Peyer's patch (tissue), 4 donors: ENCODE data around the gene SLC27A2.

Source experiments
- CTCF ChIP-seq, 6 experiments: fragments of 450-650 bp in 4 of 6; fragments of 200-600 bp in 2 of 6; sonication (generic) in 1 of 6; IDR thresholded peaks; one replicate each; pipeline ENCODE4 v1.5.1; 2017 to 2019; ENCODE audit warnings: antibody characterized with exemption in 6 of 6, mild to moderate bottlenecking in 3 of 6, moderate library complexity in 1 of 6
- POLR2A ChIP-seq, 2 donors: fragments of 450-650 bp; IDR thresholded peaks; one replicate each; pipeline ENCODE4 v1.5.1; 2017; ENCODE audit warnings: antibody characterized with exemption in 2 of 2, mild to moderate bottlenecking in 2 of 2, moderate library complexity in 2 of 2

GRCh38 chr15:50181201-50181968 is 611 bp upstream of the SLC27A2 start:
- TF ChIP-seq POLR2A (IDR thresholded peaks at IDR 0.05) (no peak), CTCF (IDR thresholded peaks at IDR 0.05) (no peak)
